Medulla oblongata (tissue), 1 donor: ENCODE data around the gene STH.

Source experiments
- DNase-seq: peaks from one replicate; pipeline ENCODE4 v3.0.0-alpha.2; 2015; ENCODE audit errors: extremely low spot score

The STH gene

GRCh38 chr17:46026166-46027047, 27.4 kb downstream of the STH start:
- DNase-seq: peak; percentile 50

- no peak for DNase-seq
Measured at GRCh38 chr17:46027048-46027975, 28.3 kb downstream of the STH start.

DNA sequence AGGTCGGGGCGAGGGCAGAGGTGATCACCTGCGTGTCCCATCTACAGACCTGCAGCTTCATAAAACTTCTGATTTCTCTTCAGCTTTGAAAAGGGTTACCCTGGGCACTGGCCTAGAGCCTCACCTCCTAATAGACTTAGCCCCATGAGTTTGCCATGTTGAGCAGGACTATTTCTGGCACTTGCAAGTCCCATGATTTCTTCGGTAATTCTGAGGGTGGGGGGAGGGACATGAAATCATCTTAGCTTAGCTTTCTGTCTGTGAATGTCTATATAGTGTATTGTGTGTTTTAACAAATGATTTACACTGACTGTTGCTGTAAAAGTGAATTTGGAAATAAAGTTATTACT, 28.9 kb downstream of the STH start:
- DNase-seq: no peak

DNA sequence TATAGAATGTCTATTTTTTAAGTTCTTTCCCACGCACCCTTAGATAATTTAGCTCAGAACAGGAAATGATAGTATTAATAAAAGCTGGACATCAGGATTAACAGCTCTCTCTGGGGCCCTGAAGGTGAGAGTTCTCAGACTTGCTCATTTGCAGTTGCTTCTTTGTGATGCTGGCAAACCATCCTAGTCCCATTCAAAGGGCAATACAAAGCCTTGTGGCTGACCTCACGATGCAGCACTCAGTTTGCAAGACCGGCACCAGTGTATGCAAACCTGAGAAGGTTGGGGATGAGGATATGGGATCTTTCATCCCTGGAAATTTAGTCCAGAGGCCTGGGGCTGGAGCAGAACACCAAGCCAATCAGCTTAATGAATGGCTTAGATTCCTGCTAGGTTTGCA, 29.3 kb downstream of the STH start:
- no peak for DNase-seq

- DNase-seq: no peak
Measured at GRCh38 chr17:46028981-46029565, 30.0 kb downstream of the STH start.

DNA sequence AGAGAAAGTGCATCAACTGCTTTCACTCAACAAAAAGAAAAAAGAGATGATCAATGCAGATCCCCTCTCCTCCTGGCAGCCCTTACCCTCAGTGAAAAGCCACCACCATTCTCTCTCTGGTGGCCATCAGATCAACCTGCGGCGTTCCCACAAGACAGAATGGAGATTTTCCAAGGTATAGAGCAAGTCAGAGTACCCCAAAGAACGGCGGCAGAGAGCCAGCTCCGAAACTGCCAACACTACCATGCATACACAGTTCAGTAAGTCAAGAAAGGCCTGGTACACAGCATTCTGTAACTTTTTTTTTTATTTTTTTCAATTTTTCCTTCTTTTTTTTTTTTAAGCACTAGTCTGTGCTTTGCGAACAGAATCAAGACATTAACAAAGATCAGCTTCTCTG, 30.6 kb downstream of the STH start:
- no peak for DNase-seq

DNA sequence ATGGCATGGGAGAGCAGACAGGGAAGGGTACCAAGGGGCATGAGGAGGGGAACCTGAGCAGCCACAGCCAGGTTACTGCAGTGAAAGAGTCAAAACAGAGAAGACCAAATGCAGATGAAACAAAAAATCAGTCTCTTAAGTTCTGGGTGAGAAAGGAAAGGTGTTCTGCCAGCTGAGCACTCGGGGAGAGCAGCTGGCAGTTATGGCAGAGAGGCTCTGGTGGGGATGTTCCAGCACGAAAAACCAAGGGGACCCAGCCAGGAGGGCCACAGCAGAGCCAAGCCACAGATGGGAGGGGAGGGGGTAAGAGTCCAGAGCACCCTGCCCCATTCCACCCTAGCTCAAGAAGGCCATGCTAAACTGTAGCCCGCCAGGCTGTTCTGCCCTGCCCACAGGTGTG, 31.7 kb downstream of the STH start:
- no peak for DNase-seq

DNA sequence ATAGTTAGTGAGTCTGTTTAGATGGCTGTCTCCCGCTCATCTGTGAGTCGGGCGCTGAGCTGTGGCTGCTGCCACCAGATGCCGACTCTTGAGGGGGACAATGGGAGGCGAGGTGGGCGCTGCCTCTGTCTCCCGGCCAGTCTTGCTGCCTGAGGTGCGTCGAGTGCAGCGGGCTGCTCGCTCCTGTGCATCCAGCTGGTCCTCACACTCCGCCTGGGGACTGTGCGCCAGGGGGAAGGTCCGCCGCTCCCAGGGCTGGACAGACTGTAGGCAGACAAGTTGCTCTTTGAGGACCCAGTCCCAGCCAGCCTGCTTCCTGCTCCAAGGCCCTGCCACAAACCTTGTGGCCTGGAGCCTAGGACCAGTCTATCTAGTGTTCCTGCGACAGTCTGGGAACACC, 32.4 kb downstream of the STH start:
- DNase-seq: no peak

DNA sequence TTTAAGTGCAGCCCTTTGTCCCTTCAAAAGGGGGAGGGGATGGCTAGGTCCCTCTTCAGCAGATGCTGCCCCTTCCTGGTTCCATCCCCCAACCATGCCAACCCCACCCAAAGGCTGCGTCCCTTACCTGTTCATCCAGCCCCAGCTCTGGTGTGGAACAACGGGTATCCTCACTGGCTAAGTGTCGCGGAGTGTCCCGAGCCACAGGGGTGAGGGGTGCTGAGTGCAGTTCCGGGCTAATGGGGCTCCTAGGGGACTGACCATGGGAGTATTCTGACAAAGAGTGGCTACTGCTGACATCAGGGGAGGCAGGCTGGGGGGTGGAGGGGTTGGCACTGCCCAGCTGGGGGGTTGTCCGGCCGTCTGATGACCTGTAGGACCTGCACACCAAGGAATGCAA, 32.9 kb downstream of the STH start:
- no peak for DNase-seq

DNA sequence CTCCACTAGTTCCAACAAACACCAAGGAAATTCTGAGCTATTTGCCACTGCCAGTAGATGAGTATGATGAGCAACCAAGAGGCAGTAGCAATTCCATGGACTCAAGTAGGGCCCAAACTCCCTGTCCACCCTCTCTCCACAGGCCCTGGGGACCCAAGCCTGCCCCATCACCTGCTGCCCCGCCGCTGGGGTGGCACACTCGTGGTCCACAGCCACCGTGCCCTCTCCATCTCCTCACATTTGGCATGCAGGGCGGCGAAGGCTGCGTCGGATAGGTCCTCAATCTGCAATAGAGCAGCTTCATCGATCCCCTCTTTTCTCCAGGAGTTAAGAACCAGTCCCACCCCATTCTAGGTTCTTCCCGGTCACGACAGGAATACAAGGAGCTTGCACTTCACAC, 33.9 kb downstream of the STH start:
- no peak for DNase-seq

- DNase-seq: no peak
Measured at GRCh38 chr17:46033392-46033791, 34.3 kb downstream of the STH start.

DNA sequence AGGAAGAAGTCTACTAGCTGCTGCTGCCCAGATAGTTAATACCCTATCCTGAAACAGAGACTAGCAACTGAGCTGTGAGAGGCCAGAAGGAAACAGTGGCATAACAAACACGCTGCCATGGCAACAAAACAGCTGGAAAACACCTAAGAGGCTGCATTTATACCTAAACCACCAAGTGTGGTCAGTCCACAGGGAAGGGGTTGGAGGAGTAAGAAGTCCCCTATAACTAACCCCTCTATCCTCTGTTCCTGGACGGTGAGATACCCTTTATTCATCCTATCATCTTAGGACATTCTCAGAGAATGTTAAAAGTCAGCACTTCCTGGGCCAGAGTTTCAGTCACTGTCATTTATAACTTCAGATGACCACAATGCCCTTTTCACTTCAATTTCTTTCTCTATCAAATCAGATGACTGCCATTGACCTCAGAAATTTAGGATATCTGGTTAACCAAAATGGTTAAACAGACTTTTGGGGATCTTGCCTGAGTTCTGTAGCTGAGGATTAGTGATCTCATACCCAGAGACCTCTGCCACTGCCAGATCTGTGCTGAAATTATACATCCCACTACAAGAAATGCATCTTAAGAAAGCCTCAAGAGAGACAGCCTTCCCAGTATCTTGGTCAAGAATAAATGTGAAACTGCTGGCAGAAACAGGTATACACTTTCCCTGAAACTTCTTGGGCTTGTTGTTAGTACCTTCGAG, 36.2 kb downstream of the STH start:
- no peak for DNase-seq

- no peak for DNase-seq
Measured at GRCh38 chr17:46036491-46036890, 37.4 kb downstream of the STH start.

DNA sequence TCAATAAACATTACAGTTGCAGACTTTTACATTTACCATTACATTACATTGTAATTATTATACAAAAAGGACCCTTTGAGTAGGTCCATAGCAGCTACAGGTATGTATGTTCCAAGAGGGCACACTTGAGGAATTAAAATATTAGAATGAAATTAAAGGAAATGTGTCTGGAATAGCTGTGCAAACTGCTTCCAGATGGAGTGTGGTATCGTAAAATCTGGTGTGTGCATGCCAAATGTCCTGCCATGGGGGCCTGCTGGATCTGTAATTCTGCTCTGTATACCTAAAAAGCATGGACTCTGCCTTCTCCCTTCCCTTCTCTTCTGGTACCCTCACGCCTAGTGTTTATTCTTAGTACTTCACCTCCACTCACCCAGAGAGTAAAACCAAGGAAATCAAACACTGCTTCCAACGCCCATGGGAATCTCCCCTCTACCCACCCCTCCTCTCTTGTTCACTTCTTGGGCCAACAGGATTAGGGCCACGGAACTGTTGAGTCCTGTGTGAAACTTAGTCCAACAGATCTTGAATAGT, 38.7 kb downstream of the STH start:
- no peak for DNase-seq

GRCh38 chr17:46038414-46038813, 39.4 kb downstream of the STH start:
- no peak for DNase-seq

DNA sequence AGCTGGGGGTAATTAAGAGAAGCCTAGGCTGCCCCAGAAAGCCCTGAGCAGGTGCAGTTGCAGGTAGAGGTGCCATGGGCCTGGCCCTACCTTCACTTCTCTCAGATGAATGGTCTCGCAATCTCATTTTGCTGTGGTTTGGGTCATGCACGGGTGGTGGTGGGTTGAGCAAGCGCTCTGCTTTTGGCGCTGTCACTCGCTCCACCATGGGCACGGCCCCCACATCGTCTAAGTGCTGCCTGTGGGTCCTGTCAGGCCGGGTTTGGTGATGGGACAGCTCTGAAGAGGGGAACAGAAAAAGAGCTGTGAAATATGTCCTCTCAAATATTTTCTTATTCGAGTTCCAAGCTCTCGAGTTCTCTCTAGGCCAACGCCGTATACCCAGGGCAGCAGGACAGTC, 39.9 kb downstream of the STH start:
- DNase-seq: no peak

DNA sequence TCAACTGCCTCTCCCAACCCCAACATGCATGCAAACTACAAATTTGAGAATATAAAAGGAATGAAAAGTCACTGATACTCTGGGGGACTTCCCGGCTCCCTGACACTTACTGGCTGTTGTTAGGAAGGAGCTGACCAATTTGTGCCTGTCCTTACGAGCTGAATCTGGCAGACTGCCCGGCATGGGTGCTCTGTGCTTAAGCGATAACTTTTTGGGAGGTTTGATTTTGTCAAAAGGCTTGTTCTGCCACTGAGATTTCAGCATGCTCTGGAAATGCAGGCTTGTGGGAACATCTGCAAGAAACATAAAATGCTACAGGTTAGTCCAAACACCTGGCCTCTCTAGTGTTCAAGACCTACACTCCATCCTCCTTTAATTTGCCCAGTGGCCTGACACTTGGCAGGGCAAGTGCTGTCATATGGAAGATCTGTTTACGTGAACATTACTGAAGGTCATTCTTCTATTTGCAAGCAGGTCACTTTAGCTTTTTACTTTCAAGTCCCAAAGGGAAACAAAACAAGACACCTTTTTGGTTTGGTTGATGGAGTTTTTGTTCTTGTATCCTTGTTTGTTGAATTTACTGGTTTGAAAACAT, 40.6 kb downstream of the STH start:
- DNase-seq: peak; percentile 29

GRCh38 chr17:46042246-46042645, 43.2 kb downstream of the STH start:
- no peak for DNase-seq

DNA sequence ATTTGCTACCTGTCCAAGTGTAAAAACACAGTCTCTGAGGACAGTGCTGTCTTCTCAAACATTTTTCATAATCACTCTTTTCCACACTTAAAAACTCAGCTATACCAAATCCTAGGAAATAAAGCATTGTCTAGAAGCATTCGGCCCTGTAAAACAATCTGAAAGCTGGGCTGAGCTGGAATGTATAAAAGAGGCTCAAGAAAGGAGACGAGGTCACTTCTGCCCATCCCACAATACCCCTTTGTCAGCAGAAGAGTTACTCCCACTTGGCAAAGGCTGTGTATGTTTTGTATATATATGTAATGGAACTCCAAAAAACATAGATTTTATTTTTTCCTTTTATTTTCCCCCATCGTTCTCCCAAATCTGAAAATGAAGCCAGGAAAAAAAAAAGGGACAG, 43.9 kb downstream of the STH start:
- DNase-seq: peak; percentile 37

DNA sequence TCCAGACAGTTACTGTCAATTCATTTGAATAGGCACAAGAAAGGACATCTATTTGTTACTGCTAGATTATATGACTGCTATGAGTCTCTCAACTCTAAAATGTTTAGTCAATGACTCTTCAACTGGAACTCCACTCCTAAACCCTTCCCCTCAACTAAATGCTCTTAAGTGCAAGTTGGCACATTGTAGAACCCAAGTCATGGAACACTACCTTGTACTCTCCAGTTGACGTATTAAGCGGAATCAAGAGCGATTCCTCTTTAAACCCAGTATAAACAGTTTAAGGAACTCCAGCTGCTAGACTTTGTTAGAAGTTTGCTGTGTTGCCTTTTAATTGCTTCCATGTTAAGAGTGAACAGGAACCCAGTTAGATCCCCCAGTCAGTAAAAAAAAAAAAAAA, 44.6 kb downstream of the STH start:
- DNase-seq: no peak

DNA sequence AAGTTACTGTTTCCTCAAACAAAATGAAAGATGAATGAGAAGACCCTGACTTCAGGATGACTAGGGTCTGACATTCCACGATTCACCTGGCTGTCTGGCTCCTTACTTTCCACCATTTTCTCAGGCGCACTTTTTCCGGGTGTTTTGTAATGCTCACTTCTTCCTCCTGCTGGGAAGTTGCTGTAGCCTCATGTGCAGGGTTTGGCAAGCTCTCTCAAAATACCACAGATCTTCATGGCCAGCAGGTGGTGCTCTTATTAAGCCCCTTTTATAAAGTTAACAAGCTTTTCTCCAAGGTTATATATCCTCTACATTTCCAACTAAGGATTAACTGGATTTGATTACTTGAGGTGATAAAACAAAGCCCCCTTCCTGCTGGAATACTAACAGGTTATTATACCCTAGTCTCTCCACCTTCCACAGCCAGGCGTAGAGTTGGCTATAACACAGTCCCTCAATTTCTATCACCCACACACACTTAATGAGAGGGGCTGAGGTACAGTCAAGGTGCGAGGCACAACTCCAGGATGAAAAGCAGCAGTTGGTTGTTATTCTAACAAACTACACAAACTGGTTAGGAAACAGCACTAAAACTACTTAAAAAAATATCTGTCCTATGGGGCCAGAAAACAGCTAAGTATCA, 45.4 kb downstream of the STH start:
- peak; percentile 97 for DNase-seq
